NCI-H748 (cell line): ENCODE measurements around the gene DMWD.

Experiments
- DNase-seq: peaks from one replicate; lab custom pipeline; 2025; ENCODE audit not compliant: unreplicated experiment; lab: John Stamatoyannopoulos, UW

DMWD gene

DNA sequence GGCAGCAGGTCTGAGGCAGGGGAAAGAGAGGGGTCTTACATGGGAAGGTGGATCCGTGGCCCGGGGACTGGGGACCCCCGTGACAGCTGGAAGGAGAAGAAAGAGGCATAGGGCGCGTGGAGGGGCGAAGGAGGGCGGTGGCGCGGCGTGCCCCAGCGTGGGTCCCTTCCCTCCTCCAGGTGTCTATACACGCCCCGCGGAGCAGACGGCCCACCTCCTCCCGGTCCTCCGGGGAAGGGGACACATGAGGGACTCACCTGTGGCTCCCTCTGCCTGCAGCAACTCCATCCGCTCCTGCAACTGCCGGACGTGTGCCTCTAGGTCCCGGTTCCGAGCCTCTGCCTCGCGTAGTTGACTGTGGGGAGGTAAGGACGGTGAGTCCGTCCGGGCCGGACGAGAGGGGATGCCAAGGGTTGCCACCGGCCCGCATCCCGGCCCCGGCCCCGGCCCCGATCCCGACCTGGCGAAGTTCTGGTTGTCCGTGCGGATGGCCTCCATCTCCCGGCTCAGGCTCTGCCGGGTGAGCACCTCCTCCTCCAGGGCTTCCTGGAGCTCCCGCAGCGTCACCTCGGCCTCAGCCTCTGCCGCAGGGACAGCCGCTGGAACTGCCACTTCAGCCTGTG lies 21.2 kb downstream of the DMWD start:
- DNase-seq = peak; percentile 29

DNA sequence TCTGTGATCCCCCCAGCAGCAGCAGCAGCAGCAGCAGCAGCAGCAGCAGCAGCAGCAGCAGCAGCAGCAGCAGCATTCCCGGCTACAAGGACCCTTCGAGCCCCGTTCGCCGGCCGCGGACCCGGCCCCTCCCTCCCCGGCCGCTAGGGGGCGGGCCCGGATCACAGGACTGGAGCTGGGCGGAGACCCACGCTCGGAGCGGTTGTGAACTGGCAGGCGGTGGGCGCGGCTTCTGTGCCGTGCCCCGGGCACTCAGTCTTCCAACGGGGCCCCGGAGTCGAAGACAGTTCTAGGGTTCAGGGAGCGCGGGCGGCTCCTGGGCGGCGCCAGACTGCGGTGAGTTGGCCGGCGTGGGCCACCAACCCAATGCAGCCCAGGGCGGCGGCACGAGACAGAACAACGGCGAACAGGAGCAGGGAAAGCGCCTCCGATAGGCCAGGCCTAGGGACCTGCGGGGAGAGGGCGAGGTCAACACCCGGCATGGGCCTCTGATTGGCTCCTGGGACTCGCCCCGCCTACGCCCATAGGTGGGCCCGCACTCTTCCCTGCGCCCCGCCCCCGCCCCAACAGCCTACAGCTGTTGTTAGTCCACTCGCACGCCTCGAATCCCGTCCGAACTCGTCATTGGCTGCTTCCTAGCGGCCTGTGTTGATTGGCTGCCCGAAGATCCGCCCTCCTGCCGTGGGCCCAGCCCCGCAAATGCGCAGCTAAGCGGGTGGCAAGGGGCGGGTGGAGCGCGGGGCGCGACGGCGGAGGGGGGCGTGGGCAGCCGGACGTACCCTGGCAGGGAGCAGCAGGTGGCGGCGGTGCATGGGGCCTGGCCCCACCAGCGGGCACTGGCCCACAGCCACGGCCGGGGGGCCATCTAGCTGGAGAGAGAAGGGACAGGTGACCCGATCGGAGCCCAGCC lies 22.2 kb downstream of the DMWD start:
- peak; percentile 99 for DNase-seq

DNA sequence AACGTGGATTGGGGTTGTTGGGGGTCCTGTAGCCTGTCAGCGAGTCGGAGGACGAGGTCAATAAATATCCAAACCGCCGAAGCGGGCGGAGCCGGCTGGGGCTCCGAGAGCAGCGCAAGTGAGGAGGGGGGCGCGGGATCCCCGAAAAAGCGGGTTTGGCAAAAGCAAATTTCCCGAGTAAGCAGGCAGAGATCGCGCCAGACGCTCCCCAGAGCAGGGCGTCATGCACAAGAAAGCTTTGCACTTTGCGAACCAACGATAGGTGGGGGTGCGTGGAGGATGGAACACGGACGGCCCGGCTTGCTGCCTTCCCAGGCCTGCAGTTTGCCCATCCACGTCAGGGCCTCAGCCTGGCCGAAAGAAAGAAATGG lies 22.8 kb downstream of the DMWD start:
- peak; percentile 71 for DNase-seq

DNA sequence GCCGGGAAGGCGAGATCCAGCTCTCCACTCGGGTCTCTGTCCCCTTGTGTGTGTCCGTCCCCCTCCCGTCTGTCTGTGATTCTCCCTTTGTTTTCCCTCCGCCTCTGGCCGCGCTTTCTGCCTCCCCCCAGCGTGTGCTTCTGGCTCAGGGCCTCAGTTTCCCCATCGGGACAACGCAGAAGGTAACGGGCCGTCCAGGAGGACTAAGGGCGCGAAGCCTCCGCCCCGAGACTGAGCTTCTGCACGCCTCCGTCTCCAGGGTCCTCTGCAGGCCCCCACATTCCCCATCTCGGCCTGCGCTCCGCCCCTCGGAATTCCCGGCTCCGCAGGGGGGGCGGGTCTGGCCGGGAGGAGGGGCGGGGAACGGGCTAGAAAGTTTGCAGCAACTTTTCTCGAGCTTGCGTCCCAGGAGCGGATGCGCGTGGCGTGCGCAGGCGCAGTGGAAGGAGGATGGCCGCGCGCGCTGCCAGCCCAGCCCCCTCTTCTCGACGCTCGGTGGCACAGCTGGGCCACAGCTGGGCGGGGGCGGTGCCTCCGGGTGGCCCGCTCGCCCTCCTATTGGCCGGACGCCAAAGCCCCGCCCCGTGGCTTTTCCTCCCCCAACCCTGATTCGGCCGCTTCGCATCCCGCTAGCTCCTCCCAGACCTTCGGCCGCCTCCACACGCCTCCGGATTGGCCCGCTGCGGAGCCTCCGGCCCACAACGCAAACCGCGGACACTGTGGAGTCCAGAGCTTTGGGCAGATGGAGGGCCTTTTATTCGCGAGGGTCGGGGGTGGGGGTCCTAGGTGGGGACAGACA lies 23.5 kb downstream of the DMWD start, which contains the start of gene SIX5:
TSS of gene SIX5 (minus strand) at position 269 of the 799 bp plus-strand sequence. CDS start 408 bp downstream, outside the sequence.
- DNase-seq = peak; percentile 99

DNA sequence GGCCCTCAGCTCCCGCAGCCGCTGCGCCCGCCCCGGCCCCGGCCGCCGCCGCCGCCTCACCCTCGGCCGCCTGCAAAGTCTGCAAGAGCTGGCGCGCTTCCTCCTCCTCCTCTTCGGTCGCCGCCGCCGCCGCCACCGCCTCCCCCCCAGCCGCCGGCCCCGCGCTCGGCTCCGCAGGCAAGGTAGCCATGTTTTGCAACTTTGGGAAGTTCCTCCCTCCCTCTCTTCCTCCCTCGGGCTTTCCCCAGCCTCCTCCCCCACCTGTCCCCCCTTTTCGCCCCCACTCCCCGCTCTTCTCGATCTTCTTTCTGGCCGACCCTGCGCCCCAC lies 24.0 kb downstream of the DMWD start:
- DNase-seq = peak; percentile 65

DNA sequence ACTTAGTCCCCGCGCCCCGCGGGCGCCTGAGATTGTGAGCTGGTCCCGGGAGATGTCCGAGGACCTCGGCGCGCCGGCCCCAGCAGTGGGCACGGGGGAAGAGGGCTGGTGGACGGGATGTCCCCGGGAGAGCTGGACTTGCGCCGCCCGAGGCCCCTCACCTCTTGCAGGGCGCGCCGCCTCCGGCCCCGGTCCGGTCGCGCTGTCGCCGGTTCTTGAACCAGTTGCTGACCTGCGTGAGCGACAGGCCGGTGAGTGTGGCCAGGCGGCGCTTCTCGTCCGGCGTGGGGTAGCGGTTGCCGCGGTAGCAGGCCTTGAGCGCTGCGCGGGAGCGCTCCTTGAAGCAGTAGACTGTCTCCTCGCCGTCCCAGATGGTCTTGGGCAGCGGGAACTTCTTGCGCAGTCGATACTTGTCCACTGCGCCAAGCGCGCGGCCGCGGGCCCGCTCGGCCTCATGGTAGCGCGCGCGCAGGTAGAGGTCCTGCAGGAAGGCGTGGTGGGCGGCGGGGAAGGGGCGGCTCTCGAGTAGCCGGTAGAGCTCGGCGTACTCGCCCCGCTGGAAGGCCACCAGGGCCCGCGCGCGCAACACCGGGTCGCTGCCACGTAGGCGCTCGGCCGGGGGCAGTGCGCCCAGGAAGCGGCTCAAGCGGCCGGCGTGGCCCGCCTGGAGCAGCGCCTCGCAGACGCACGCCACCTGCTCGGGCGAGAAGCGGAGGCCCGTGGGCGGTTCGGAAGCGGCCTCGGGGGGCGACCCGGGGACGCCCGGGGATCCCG lies 24.6 kb downstream of the DMWD start:
- peak; percentile 79 for DNase-seq

DNA sequence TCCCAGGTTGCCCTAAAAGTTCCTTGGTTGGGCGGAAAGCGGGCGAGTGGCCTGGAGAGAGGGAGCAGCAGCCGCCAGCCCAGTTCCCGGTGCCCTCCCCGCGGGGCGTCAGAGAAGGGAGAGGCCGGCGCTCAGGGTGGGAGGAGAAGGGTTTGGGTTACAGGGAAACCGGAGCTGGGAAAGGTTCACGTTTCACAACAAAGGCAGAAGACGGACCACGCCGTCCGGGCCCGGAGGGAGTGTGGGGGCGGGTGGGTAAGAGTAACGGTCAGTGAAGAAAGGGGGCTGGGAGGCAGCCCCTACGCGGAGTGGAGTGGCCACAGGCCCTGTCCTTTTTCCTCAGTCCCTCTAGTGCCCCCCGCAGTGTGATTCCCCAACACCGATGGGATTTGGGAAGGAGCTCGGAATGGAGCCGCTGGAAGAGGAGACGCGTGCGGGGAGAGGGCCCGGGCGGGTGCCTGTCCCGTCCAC lies 25.2 kb downstream of the DMWD start:
- peak; percentile 60 for DNase-seq

DNA sequence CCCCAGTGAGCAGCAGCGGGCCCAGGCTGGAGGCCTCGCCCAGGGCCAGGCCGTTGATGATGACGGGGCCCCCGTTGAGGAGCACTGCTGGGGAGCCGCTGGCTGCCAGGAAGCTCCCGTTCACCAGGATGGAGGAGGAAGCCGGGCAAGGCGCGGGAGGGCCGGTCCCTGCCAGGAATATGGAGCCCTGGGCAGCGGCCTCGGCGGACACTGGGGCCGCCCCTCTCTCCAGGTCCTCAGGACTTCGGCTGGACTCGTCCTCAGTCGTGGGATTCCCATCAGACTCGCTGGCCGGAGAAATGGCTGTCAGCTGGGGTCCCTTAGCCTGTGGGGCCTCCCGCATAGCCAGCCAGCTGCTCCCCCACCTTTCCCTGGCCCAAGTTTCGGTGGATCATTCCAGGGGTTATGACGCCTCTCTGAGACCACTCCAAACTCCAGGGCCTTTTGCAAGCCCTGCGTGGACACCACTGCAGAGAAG lies 25.7 kb downstream of the DMWD start:
- DNase-seq = no peak

DNA sequence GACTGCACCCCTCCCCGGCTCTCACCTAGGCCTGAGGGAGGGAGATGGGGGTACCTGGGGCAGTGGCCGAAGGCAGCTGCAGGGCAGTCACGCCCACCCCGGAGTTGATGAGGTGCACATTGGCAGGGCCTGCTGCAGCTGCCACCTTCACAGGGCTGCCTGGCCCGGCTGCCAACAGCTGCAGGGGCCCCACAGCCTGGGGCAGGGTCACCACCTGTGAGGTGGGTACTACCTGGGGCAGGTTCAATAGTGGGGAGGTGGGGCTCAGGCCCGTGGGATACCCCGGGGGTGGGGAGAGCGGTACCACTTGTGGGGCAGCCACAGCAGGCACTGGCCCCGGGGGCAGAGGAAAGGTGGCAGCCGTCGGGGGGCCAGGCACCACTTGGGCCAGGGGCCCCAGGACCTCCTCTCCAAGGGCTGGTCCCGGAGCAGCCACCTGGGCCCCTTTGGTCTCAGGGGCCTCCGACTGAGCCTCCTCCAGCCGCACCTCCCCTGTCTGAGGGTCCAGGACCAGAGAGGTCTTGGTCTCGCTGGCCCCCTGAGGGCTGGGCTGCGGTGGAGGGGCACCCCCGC lies 26.3 kb downstream of the DMWD start:
- DNase-seq = no peak

DNA sequence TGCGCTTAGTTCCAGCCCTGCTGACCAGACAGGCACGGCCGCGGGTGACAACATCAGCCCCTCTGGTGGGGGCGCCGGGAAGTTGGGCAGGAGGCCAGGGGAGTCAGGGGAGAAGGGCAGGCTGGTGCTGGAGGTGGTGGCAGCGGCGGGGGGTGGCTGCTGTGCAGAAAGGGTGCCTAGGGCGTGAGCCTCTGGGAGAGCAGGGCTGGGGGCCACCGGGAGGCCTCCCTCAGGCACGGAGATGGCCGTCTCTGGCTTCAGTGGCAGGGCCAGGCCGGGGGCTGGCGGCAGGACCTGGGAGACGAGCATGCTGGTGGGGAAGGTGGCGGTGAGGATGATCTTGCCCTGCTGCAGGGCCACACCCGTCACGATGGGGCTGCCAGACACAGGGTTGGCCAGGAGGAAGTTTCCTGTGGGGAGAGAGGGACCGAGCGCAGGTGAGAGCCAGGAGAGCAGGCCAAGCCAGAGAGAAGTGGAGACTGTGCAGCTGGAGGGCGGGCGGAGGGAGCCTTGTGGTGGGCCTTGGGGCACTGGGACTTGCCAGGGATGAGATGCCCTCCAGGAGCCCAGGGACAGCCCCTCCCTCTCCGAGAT lies 26.8 kb downstream of the DMWD start:
- DNase-seq = no peak

DNA sequence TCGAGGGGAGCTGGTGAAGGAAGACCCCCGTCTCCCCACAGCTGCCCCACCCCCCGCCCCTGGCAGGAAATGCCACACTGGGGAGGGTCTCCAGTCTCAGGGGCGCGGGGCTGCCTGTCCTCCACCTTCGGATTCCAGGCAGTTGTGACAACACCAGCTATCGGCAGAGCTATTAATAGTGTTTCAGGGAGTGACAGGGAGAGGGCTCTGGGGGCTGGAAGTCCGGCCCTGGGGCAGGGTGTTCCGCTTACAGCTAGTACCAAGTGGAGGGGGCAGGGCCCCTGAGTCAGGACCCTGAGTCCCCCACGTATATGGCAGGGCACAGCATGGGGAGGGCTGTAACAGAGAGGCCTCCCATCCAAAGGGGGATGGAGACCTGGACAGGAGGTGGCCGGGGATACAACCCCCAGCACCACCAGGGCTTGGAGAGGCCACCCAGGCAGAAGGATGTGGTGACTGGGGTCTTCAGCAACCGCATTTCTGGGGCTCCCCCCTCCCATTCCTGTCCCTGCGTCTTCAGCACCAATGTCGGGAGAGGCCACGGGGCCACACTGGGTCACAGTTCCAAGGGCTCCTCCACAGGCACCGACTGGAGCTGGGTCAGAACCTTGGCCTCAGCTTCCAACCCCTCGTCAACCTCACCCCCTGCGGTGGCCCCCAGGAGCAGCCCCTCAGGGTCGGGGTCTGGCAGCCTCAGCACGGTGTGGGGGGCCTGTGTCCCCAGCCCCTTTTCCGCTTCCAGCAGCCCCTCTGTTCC lies 27.5 kb downstream of the DMWD start:
- DNase-seq = no peak

DNA sequence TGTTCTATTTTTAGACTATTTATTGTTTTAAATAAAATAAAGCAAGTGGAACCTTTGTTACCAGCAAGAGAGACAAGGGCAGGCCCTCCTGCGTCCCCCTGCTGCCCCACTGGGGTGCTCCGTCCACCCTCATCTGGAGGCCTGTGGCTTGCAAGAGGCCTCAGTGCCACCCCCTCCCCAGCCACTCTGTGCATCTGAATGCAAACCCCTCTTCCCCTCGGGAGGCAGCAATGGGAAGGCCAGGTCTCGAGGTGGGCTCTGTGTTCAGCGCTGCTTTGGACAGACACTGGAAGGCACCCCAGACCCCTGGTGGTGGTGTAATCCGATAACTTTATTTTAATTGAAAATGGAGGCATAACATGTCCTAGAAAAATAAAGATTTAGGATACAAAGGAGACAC lies 28.2 kb downstream of the DMWD start:
- DNase-seq = no peak

DNA sequence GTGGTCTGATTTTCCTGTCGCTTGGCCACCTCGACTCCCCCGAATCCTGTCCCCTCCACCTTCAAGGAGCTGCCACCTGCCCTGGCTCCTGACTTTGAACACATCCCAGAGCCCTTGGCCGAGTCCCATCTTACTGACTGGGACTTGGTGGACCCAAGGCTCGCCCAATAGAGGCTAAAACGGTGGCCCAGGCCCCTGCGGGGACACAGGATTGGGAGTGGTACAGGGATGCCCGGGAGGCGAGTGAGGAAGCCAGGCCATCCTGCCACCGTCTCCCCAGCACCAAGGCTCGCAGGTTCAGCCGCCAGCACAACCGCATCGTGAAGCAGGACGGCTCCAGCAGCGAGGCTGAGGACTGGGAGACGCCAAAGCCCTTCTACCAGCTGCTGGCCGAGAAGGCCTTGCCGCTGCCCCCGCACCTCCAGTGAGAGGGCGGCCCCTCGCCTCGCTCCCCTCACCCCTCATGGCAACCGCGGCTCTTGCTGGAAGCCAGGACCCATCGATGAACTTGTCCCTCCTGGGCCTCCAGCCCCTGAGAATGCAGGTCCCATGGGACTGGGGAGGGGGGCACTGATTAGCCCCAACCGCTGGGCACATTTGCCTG lies 28.9 kb downstream of the DMWD start:
- no peak for DNase-seq

DNA sequence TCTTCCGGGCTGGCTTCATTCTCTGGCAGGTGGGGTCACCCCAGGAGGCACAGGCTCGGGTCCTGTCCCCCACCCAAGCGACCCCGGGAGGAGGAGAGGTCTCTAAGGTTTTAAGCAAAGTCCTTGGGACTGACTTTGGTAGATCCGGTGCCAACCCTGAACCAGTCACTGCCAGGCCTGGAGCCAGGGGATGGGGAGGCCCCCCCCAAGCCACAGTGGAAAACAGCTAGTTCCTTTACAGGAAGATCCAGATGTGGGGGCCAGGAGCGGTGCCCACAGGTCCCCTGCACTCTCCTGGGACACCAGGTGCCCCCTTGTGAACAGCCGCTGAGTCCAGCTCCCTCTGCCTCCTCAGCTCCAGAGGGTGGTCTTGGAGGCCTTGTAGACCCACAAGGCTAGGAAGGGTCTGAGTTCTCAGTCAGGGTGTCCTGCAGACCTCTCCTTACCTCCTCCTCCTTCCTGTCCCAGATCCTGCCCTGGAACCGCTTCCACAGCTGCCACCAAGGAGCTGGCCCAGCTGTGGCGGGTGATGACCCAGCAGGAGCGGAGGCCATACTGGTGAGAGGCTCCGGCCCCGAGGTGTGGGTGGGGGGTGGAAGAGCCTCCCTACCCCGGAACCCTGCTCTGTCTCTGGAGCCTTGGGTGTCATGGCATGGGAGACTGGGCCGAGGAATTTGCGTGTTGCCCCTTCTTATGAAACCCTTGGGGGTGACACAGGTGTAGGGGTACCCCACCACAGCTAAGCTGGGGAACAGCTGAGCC lies 29.6 kb downstream of the DMWD start:
- DNase-seq = no peak

DNA sequence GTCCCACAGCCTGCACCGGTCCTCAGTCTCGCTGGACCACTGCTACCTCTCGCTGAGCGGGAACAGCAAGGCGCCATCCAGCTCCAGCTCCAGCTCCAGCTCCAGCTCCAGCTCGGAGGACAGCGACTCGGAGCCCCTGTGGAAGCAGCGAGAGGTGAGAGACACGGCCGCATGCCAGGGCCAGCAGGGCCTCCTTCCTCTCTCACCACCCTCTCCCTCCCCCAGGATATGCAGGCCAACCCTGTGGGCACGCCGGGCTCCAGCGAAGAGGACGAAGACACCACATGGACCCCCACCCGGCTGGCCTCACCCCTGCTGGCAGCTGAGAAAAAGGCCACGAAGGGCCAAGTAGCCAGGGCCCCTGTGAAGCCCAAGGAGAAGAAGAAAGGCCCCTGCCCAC lies 30.9 kb downstream of the DMWD start:
- DNase-seq = no peak

DNA sequence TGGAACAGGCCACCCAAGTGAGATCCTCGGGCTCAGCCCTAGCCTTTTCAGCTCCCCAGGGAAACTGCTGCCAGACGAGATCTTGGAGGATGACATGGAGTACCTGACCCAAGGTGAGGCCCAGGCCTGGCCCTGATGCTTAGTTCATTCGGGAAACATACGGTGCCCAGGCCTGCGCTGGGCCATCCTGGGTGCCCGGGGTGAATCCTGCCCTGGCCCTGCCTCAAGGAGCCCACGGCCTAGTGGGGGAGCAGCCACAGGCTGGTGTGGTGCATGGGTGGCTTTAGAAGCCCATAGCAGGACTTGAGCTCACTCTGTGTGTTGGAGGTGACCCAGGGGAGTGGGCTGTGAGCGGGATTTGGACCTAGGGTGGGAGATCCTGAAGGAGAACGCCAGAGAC lies 33.7 kb downstream of the DMWD start:
- no peak for DNase-seq

DNA sequence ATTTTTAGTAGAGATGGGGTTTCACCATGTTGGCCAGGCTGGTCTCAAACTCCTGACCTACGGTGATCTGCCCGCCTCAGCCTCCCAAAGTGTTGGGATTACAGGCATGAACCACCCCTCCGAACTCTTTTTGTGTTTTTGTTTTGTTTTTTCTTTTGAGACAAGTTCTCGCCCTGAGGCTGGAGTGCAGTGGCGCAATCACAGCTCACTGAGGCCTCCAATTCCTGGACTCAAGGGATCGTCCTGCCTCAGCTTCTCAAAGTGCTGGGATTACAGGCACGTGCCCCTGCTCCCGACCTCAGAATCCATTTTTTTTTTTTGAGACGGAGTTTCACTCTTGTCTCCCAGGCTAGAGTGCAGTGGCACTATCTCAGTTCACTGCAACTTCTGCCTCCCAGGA lies 35.0 kb downstream of the DMWD start:
- no peak for DNase-seq

DNA sequence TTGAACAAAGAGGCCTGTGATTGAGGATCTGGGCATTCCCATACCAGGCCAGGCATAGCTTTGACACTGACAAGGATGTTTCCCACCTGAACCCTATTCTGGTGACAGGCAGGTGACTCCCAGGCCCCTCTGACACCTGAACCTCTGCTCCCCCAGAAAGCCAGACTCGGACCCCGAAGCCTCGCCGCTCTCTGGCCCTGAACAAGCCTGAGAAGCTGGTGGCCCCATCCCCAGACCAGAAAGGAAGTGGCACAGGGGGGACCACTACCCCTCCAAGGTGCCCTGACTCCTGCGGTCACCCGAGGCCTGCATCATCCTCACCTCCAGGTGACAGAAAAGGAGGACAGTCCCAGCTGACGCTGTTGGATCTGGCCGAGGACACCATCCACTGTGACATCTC lies 38.3 kb downstream of the DMWD start:
- no peak for DNase-seq
